ACC112 (cell line): Measurements from ENCODE around the gene SLC25A13.

ENCODE experiments used
- H2AFZ ChIP-seq: fragments of 200-600 bp; sonication (generic); one replicate; pipeline ENCODE4 v1.6.0; 2017; ENCODE audit warnings: antibody characterized with exemption, low read length; ENCODE audit not compliant: unreplicated experiment
- H3K27ac ChIP-seq: fragments of 200-600 bp; sonication (generic); 2 replicates; pipeline ENCODE4 v1.5.1; 2014; ENCODE audit warnings: low read depth, mild to moderate bottlenecking, antibody characterized with exemption, low read length, moderate library complexity
- H3K27me3 ChIP-seq: fragments of 200-600 bp; sonication (generic); 2 replicates; pipeline ENCODE4 v1.6.1; 2014; ENCODE audit warnings: mild to moderate bottlenecking, antibody characterized with exemption, low read length, moderate library complexity, mixed read lengths; ENCODE audit not compliant: insufficient read depth
- H3K36me3 ChIP-seq: fragments of 200-600 bp; sonication (generic); 2 replicates; pipeline ENCODE4 v1.6.1; 2016; ENCODE audit warnings: mild to moderate bottlenecking, antibody characterized with exemption, low read length, moderate library complexity, mixed read lengths; ENCODE audit not compliant: insufficient read depth
- H3K4me1 ChIP-seq: fragments of 200-600 bp; sonication (generic); one replicate; pipeline ENCODE4 v1.6.1; 2016; ENCODE audit warnings: low read length, mixed read lengths; ENCODE audit not compliant: insufficient read depth, unreplicated experiment, control insufficient read depth
- H3K4me3 ChIP-seq: fragments of 200-600 bp; sonication (generic); 2 replicates; pipeline ENCODE4 v1.5.1; 2014; ENCODE audit warnings: mild to moderate bottlenecking, low read depth, low read length
- H3K79me2 ChIP-seq: fragments of 200-600 bp; sonication (generic); one replicate; pipeline ENCODE4 v1.6.0; 2016; ENCODE audit warnings: low read length; ENCODE audit not compliant: control insufficient read depth, unreplicated experiment, insufficient read depth

The SLC25A13 gene

DNA sequence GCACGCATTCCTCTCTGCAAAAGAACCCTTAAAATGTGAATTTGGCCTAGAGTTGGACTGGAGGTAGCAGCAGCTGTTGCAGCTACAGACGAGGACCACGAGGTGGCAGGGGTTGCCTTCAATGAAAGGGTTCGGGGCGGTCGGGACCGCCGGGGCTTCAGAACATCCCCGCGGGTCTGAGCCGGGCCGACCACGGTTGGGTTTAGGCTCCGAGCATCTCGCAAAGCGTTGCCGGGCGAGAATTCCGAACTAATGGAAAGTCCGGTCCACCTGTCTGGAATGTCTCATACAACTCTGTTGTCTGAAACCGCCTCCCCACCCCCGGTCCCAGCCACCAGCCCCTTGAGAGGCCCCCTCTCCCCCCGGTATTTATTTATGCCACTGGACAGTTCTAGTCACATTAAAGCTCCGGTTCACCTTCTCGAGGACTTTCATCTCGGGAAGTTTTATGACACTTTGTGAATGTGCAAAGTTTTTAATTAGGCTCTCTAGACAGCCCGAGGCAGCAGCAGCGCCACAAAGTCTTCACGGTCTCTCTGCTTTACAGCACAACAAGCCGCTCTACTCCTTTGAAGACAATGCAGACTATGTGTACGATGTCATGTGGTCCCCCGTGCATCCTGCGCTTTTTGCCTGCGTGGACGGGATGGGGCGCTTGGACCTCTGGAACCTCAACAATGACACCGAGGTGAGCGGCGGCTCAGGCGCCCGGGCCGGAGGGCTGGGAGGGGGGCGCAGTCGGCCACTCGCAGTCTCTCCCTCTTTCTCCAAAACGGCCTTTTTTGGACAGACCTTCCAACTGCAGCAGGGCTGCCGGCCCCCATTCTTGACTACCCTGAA lies 246.2 kb downstream of the SLC25A13 start:
- no peak overlapping the region for H3K27ac ChIP-seq
- H3K27me3 ChIP-seq = peaks cover 5% of the 10 kb centered on the region
- no peaks in the 10 kb centered on the region for H3K79me2 ChIP-seq
- H3K4me1 ChIP-seq = peaks cover 3% of the 10 kb centered on the region
- peak overlapping the region; percentile 66 for H2AFZ ChIP-seq
- peak overlapping the region; percentile 76 for H3K4me3 ChIP-seq
- H3K36me3 ChIP-seq = no peaks in the 10 kb centered on the region

GRCh38 chr7:96074871-96075270 lies 247.0 kb downstream of the SLC25A13 start:
- Histone ChIP-seq H3K27ac (no peak overlapping the region), H3K79me2 (no peaks in the 10 kb centered on the region), H3K4me1 (peaks cover 3% of the 10 kb centered on the region), H3K4me3 (no peak overlapping the region), H2AFZ (no peak overlapping the region), H3K36me3 (no peaks in the 10 kb centered on the region), H3K27me3 (peaks cover 8% of the 10 kb centered on the region)
